H1 (cell line): ENCODE data around the gene APOBEC3F. TPM values are rescaled to one million over a fixed set of nuclear protein-coding genes. Genes with fewer than 3 reads are reported as not detected.

ENCODE experiments used
- CTCF ChIA-PET: fragments of 300-600 bp; sonication (Branson Sonifier 250); formaldehyde crosslinking; loops from one replicate; lab custom pipeline; 2021; ENCODE audit not compliant: partially characterized antibody; lab: Charles Lee
- POLR2A ChIA-PET: fragments of 300-600 bp; sonication (Branson Sonifier 250); formaldehyde crosslinking; loops from one replicate; lab custom pipeline; 2021; ENCODE audit warnings: inconsistent platforms; ENCODE audit not compliant: partially characterized antibody; lab: Charles Lee
- DNase-seq, 2 experiments: peaks; one replicate each; pipeline versions ENCODE4 v3.0.0 to v3.0.0-alpha.2; 2010 to 2022; ENCODE audit warnings: low spot score in 2 of 2, low read depth in 1 of 2, mixed read lengths in 1 of 2
- FAIRE-seq: peaks from 2 replicates; lab custom pipeline; 2011; peaks lifted over from hg19 to GRCh38; lab: Jason Lieb, UNC
- H2AFZ ChIP-seq: 2 replicates; pipeline ENCODE4 v1.8.1; 2012; ENCODE audit warnings: low read length, inconsistent platforms
- H2AK5ac ChIP-seq: 2 replicates; pipeline ENCODE4 v1.6.1; 2013; ENCODE audit warnings: low read depth, low read length
- H2BK120ac ChIP-seq: replicated peaks from 2 replicates; pipeline ENCODE3; 2013; ENCODE audit warnings: low read depth, low read length, inconsistent platforms
- H2BK12ac ChIP-seq: 2 replicates; pipeline ENCODE4 v1.6.1; 2013; ENCODE audit warnings: low read depth, low read length
- H2BK15ac ChIP-seq: 2 replicates; pipeline ENCODE4 v1.6.1; 2013; ENCODE audit warnings: low read length
- H2BK20ac ChIP-seq: 2 replicates; pipeline ENCODE4 v1.6.1; 2013; ENCODE audit warnings: low read length
- H2BK5ac ChIP-seq: 2 replicates; pipeline ENCODE4 v1.6.1; 2013; ENCODE audit warnings: low read depth, low read length
- H3K14ac ChIP-seq: 2 replicates; pipeline ENCODE4 v1.6.1; 2013; ENCODE audit warnings: inconsistent platforms; ENCODE audit not compliant: insufficient read length
- H3K18ac ChIP-seq: 2 replicates; pipeline ENCODE4 v1.6.1; 2013; ENCODE audit warnings: low read length; ENCODE audit errors: extremely low read depth
- H3K23ac ChIP-seq: 2 replicates; pipeline ENCODE4 v1.6.1; 2013; ENCODE audit warnings: inconsistent platforms; ENCODE audit not compliant: insufficient read length
- H3K23me2 ChIP-seq: 2 replicates; pipeline ENCODE4 v1.6.1; 2013; ENCODE audit warnings: low read depth, low read length
- H3K27ac ChIP-seq: 2 replicates; pipeline ENCODE4 v1.6.1; 2011; ENCODE audit warnings: low read depth, low read length, inconsistent platforms
- H3K27me3 ChIP-seq, 4 experiments: replicated peaks in 1 of 4; 1 replicate in 1 of 4; 2 replicates in 3 of 4; pipeline versions ENCODE4 v1.6.1 to v1.8.1; 2011 to 2013; ENCODE audit warnings: low read length in 3 of 4, mild to moderate bottlenecking in 3 of 4, inconsistent platforms in 2 of 4, mixed read lengths in 2 of 4, moderate library complexity in 1 of 4; ENCODE audit not compliant: control insufficient read depth in 3 of 4, insufficient read depth in 3 of 4; ENCODE audit errors: extremely low read depth in 1 of 4
- H3K36me3 ChIP-seq, 4 experiments: 2 replicates each; pipeline versions ENCODE4 v1.6.1 to v1.8.1; 2011 to 2013; ENCODE audit warnings: mild to moderate bottlenecking in 4 of 4, low read length in 3 of 4, moderate library complexity in 2 of 4, control low read depth in 1 of 4, inconsistent platforms in 1 of 4; ENCODE audit not compliant: insufficient read depth in 4 of 4, control insufficient read depth in 2 of 4
- H3K4ac ChIP-seq: replicated peaks from 2 replicates; pipeline ENCODE3; 2013; ENCODE audit warnings: low read length, low read depth, mixed read lengths, inconsistent platforms; ENCODE audit not compliant: insufficient read length
- H3K4me1 ChIP-seq, 4 experiments: replicated peaks in 1 of 4; 1 replicate in 1 of 4; 2 replicates in 3 of 4; pipeline versions ENCODE4 v1.6.1 to v1.8.1; 2011 to 2013; ENCODE audit warnings: low read length in 3 of 4, inconsistent platforms in 2 of 4, mixed read lengths in 1 of 4; ENCODE audit not compliant: insufficient read depth in 4 of 4, control insufficient read depth in 3 of 4
- H3K4me2 ChIP-seq, 2 experiments: 2 replicates each; pipeline versions ENCODE4 v1.6.1 to v1.8.1; 2011 to 2013; ENCODE audit warnings: low read depth in 2 of 2, low read length in 2 of 2, control low read depth in 1 of 2, inconsistent platforms in 1 of 2, mild to moderate bottlenecking in 1 of 2; ENCODE audit not compliant: insufficient read depth in 1 of 2
- H3K4me3 ChIP-seq, 4 experiments: fragments of 200-600, 300-600 bp in 1 of 4; sonication (generic), shearing (Covaris generic), sonication (Bioruptor Twin) in 1 of 4; 2 replicates each; pipeline versions ENCODE4 v1.5.1 to v1.8.1; 2011 to 2016; ENCODE audit warnings: low read length in 4 of 4, low read depth in 3 of 4, control low read depth in 2 of 4, inconsistent platforms in 2 of 4, mild to moderate bottlenecking in 2 of 4, mixed read lengths in 1 of 4, moderate library complexity in 1 of 4; ENCODE audit not compliant: insufficient read depth in 2 of 4; ENCODE audit errors: extremely low read depth in 1 of 4
- H3K56ac ChIP-seq: replicated peaks from 2 replicates; pipeline ENCODE3; 2013; ENCODE audit warnings: low read depth, mild to moderate bottlenecking, mixed read lengths, low read length, inconsistent platforms; ENCODE audit not compliant: insufficient read length
- H3K79me1 ChIP-seq: 2 replicates; pipeline ENCODE4 v1.6.1; 2013; ENCODE audit warnings: low read depth, low read length, control low read depth
- H3K79me2 ChIP-seq, 2 experiments: 2 replicates each; pipeline versions ENCODE4 v1.6.1 to v1.8.1; 2012 to 2013; ENCODE audit warnings: low read length in 2 of 2, mild to moderate bottlenecking in 2 of 2, inconsistent platforms in 1 of 2; ENCODE audit not compliant: insufficient read depth in 2 of 2, control insufficient read depth in 1 of 2
- H3K9ac ChIP-seq, 4 experiments: replicated peaks in 1 of 4; 1 replicate in 1 of 4; 2 replicates in 3 of 4; pipeline versions ENCODE4 v1.6.1 to v1.8.1; 2011 to 2013; ENCODE audit warnings: low read depth in 3 of 4, low read length in 3 of 4, control low read depth in 2 of 4, mild to moderate bottlenecking in 2 of 4, moderate library complexity in 2 of 4, inconsistent platforms in 1 of 4; ENCODE audit errors: extremely low read depth in 1 of 4
- H3K9me3 ChIP-seq, 2 experiments: 2 replicates each; pipeline versions ENCODE4 v1.6.1 to v1.8.1; 2012 to 2013; ENCODE audit warnings: mild to moderate bottlenecking in 2 of 2, moderate library complexity in 2 of 2, control low read depth in 1 of 2, inconsistent platforms in 1 of 2, low read depth in 1 of 2, low read length in 1 of 2, mixed read lengths in 1 of 2; ENCODE audit not compliant: insufficient read depth in 2 of 2
- H4K20me1 ChIP-seq, 2 experiments: replicated peaks in 1 of 2; 2 replicates each; pipeline versions ENCODE3 to v1.8.1; 2011 to 2013; ENCODE audit warnings: inconsistent platforms in 2 of 2, low read length in 2 of 2, mild to moderate bottlenecking in 1 of 2; ENCODE audit not compliant: insufficient read depth in 2 of 2, control insufficient read depth in 1 of 2
- H4K5ac ChIP-seq: 2 replicates; pipeline ENCODE4 v1.6.1; 2013; ENCODE audit warnings: low read length, low read depth, mixed read lengths, inconsistent platforms; ENCODE audit not compliant: insufficient read length
- H4K8ac ChIP-seq: 2 replicates; pipeline ENCODE4 v1.8.0; 2013; ENCODE audit warnings: mild to moderate bottlenecking, moderate library complexity, low read length, inconsistent platforms; ENCODE audit not compliant: insufficient read depth; ENCODE audit errors: extremely low read depth
- H4K91ac ChIP-seq: replicated peaks from 2 replicates; pipeline ENCODE3; 2013; ENCODE audit warnings: low read length, mixed read lengths, inconsistent platforms; ENCODE audit not compliant: insufficient read length
- E2F6 ChIP-seq: IDR thresholded peaks from 2 replicates; pipeline ENCODE4 v1.6.1; 2012; ENCODE audit warnings: inconsistent platforms
- SIX5 ChIP-seq: IDR thresholded peaks from 2 replicates; pipeline ENCODE4 v1.6.1; 2011; ENCODE audit warnings: mild to moderate bottlenecking, low read depth, low read length
- WGBS, 2 experiments: shearing (Covaris generic) in 1 of 2; methylation state at CpG; one replicate each; pipeline versions ENCODE4 v1.1.6 to v1.1.7; 2013 to 2015; ENCODE audit warnings: low lambda C conversion rate in 2 of 2, mixed read lengths in 2 of 2, inconsistent platforms in 1 of 2, low coverage in 1 of 2, missing lambda C conversion rate in 1 of 2; ENCODE audit not compliant: insufficient replicate concordance in 2 of 2, insufficient coverage in 1 of 2, insufficient read length in 1 of 2; ENCODE audit errors: extremely low coverage in 1 of 2, missing lambda C conversion rate in 1 of 2; 5-methylcytosine and 5-hydroxymethylcytosine counted together
- polyA plus RNA-seq, 7 experiments: library from polyadenylated mRNA; depleted of rRNA in 3 of 7; stranded (reverse) in 5 of 7; unstranded in 2 of 7; fragments of >200 nt in 5 of 7; fragments of 200-250 nt in 2 of 7; gene quantifications; 1 replicate in 5 of 7; 2 replicates in 1 of 7; 4 replicates in 1 of 7; pipeline versions ENCODE4 v1.2.1 to v1.2.3, GENCODE V29; 2011 to 2013; ENCODE audit warnings: missing spikeins in 2 of 7, mixed read lengths in 2 of 7
- total RNA-seq: library from RNA; stranded (reverse); fragmentation: NEBNext Ultra II Directional; extraction: Animal tissue kit (Norgen Biotek cat#: 25700); gene quantifications from 2 replicates; pipeline ENCODE4 v1.2.1, GENCODE V29; 2021

APOBEC3F gene
- total and polyA plus RNA-seq, 2 of the 8 experiments (the other 6 are each of a cell fraction or from before 2014, with no cell fraction given): 4.0 to 7.3 TPM

DNA sequence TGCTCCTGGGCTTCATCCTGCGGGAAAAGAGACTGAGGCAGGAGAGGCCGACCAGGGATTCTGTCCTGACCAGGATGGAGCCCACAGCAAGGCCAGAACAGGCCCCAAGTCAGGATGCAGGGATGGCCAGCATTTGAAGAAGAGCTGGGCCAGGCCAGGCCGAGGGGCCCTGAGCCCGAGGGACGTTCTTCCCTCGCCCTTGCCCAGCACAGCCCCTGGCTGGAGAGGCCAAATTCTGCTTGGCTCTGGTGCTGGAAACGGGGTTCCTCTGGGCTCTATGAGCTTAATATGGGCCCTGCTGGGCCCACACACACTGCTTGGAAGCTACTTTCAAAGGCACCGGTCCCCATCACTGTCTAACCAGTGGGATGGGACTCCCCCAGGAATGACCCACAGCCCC is 44.0 kb downstream of the APOBEC3F start:
- H3K23me2 ChIP-seq: peaks cover 2% of the 10 kb centered on the region; the same call in 1 of the 2 replicates
- WGBS, 2 experiments: 95% methylated on average over 8 of the region's 8 CpGs; no CpG with 5 or more reads in 1 of the 2 experiments

More for the DNA sequence above, 44.0 kb downstream of the APOBEC3F start:
- H4K8ac ChIP-seq: no peak overlapping the region
- no peak overlapping the region for H4K5ac ChIP-seq
- H2AK5ac ChIP-seq: no peak overlapping the region
- H3K18ac ChIP-seq: no peak overlapping the region
- no peak overlapping the region for H3K56ac ChIP-seq
- H2BK15ac ChIP-seq: no peak overlapping the region
- no peaks in the 10 kb centered on the region for H3K79me1 ChIP-seq
- no peak overlapping the region for H3K27ac ChIP-seq
- no peak overlapping the region for H2AFZ ChIP-seq
- H2BK12ac ChIP-seq: no peak overlapping the region
- H3K4ac ChIP-seq: no peak overlapping the region
- CTCF ChIA-PET: no interaction called here
- no peak overlapping the region; the same call in 1 of the 2 replicates for H2BK20ac ChIP-seq
- H4K20me1 ChIP-seq: peaks cover 0 to 2% of the 10 kb centered on the region in 2 experiments
- H3K4me2 ChIP-seq: no peak overlapping the region
- no peaks in the 10 kb centered on the region for H3K36me3 ChIP-seq
- FAIRE-seq: no peak
- no peaks in the 10 kb centered on the region for H3K79me2 ChIP-seq
- no peaks in the 10 kb centered on the region for H3K27me3 ChIP-seq
- no peak for DNase-seq
- no peak overlapping the region for H2BK5ac ChIP-seq
- POLR2A ChIA-PET: no interaction called here
- H3K4me3 ChIP-seq: no peak overlapping the region
- H3K9me3 ChIP-seq: no peaks in the 10 kb centered on the region
- no peak overlapping the region for H3K23ac ChIP-seq
- H3K14ac ChIP-seq: no peak overlapping the region
- H3K4me1 ChIP-seq: peaks cover 0 to 9% (median 6%) of the 10 kb centered on the region in 4 experiments; a peak in 6 of 7 replicates
- no peak overlapping the region for H2BK120ac ChIP-seq
- H4K91ac ChIP-seq: no peak overlapping the region
- TF ChIP-seq E2F6 (no peak), SIX5 (no peak)
- TF ChIP-seq, all 59 proteins: peak for 0
- no peak overlapping the region for H3K9ac ChIP-seq
